HG02885 (cell line): ENCODE measurements around the gene DNAJC6.

Experiments
- ATAC-seq: cut with Tn5 transposase; IDR thresholded peaks from one replicate; pipeline ENCODE4 v1.9.1; 2021; ENCODE audit warnings: mild to moderate bottlenecking; ENCODE audit not compliant: unreplicated experiment, poor library complexity

DNAJC6 gene

GRCh38 chr1:65309304-65310077 is at the start of gene DNAJC6:
TSS of gene DNAJC6 (plus strand) at chr1:65309543. CDS start at chr1:65309746, 203 bp downstream.
- ATAC-seq, result no peak

GRCh38 chr1:65259816-65260215 is 49.5 kb upstream of the DNAJC6 start:
- no peak for ATAC-seq

GRCh38 chr1:65260851-65261473 is 48.4 kb upstream of the DNAJC6 start:
- ATAC-seq, result no peak

GRCh38 chr1:65263286-65263685 is 46.1 kb upstream of the DNAJC6 start:
- no peak for ATAC-seq

- ATAC-seq, result no peak
Measured at GRCh38 chr1:65264197-65264929, 45.0 kb upstream of the DNAJC6 start.

- no peak for ATAC-seq
Measured at GRCh38 chr1:65265296-65265650, 44.1 kb upstream of the DNAJC6 start.

- ATAC-seq, result peak; percentile 83
Measured at GRCh38 chr1:65265651-65266351, 43.5 kb upstream of the DNAJC6 start.

- no peak for ATAC-seq
Measured at GRCh38 chr1:65266476-65266875, 42.9 kb upstream of the DNAJC6 start.

- no peak for ATAC-seq
Measured at GRCh38 chr1:65267271-65267670, 42.1 kb upstream of the DNAJC6 start.

GRCh38 chr1:65267683-65268082 is 41.7 kb upstream of the DNAJC6 start:
- ATAC-seq, result no peak

- ATAC-seq, result no peak
Measured at GRCh38 chr1:65269612-65270011, 39.7 kb upstream of the DNAJC6 start.

- ATAC-seq, result no peak
Measured at GRCh38 chr1:65276197-65276939, 33.0 kb upstream of the DNAJC6 start.

- ATAC-seq, result no peak
Measured at GRCh38 chr1:65277605-65278347, 31.6 kb upstream of the DNAJC6 start.

GRCh38 chr1:65278376-65279069 is 30.8 kb upstream of the DNAJC6 start:
- ATAC-seq, result no peak

- ATAC-seq, result no peak
Measured at GRCh38 chr1:65279070-65279779, 30.1 kb upstream of the DNAJC6 start.

GRCh38 chr1:65281846-65282245 is 27.5 kb upstream of the DNAJC6 start:
- peak; percentile 59 for ATAC-seq

- no peak for ATAC-seq
Measured at GRCh38 chr1:65284229-65284628, 25.1 kb upstream of the DNAJC6 start.

- ATAC-seq, result peak; percentile 79
Measured at GRCh38 chr1:65289449-65289848, 19.9 kb upstream of the DNAJC6 start.
